Panc1 (cell line): ENCODE data around the gene BCAS3.

ENCODE experiments used
- CTCF ChIP-seq: fragments of 450-650 bp; IDR thresholded peaks from 2 replicates; pipeline ENCODE4 v1.5.1; 2017; ENCODE audit warnings: mild to moderate bottlenecking
- POLR2AphosphoS5 ChIP-seq: IDR thresholded peaks from 2 replicates; pipeline ENCODE4 v1.6.1; 2012; ENCODE audit warnings: mild to moderate bottlenecking, low read depth, low read length, moderate library complexity
- REST ChIP-seq, 2 experiments: IDR thresholded peaks; 2 replicates each; pipeline ENCODE4 v1.6.1; 2011 to 2012; ENCODE audit warnings: low read depth in 2 of 2, control low read depth in 1 of 2, low read length in 1 of 2, mild to moderate bottlenecking in 1 of 2, moderate library complexity in 1 of 2; ENCODE audit not compliant: insufficient read depth in 1 of 2
- TCF7L2 ChIP-seq: IDR thresholded peaks from 2 replicates; pipeline ENCODE4 v1.6.1; 2011; ENCODE audit warnings: mild to moderate bottlenecking, low read depth, low read length, inconsistent platforms

- TF ChIP-seq CTCF (no peak), POLR2AphosphoS5 (no peak), TCF7L2 (no peak), REST (IDR thresholded peaks at IDR 0.05; ENCODE audit: insufficient read depth in 1 of 2, low read depth in 2 of 2, low read length in 1 of 2) (no peak)
Observed at GRCh38 chr17:61380217-61380835, 702.7 kb downstream of the BCAS3 start.
